Caco-2 (cell line): ENCODE results near the gene SPATA31C1. TPM values are rescaled to one million over a fixed set of nuclear protein-coding genes. Genes with fewer than 3 reads are reported as not detected.

Experiments used
- BruUV-seq: library from RNA; stranded (reverse); fragments of 400-500 nt; replicated peaks from 2 replicates; lab custom pipeline; 2021; lab: Mats Ljungman, UMichigan
- CTCF ChIA-PET: fragments of 300-600 bp; sonication (Branson Sonifier 250); formaldehyde crosslinking; loops from one replicate; lab custom pipeline; 2022; ENCODE audit warnings: antibody characterized with exemption; lab: Charles Lee
- POLR2A ChIA-PET: fragments of 300-600 bp; sonication (Branson Sonifier 250); formaldehyde crosslinking; loops from one replicate; lab custom pipeline; 2022; ENCODE audit warnings: antibody characterized with exemption; lab: Charles Lee
- DNase-seq, 2 experiments: peaks; one replicate each; pipeline versions ENCODE4 v3.0.0 to v3.0.0-alpha.2; 2020 to 2022
- H3K27me3 ChIP-seq: replicated peaks from 2 replicates; pipeline ENCODE4 v1.6.0; 2011; ENCODE audit warnings: low read length; ENCODE audit not compliant: control insufficient read depth, insufficient read depth
- H3K36me3 ChIP-seq: 2 replicates; pipeline ENCODE4 v1.5.1; 2011; ENCODE audit warnings: low read length; ENCODE audit not compliant: control insufficient read depth, insufficient read depth
- H3K4me1 ChIP-seq: fragments of 250-450 bp; sonication (Bioruptor Pico); 2 replicates; pipeline ENCODE4 v1.5.1; 2020; ENCODE audit warnings: mild to moderate bottlenecking
- H3K4me3 ChIP-seq: 2 replicates; pipeline ENCODE4 v1.5.1; 2011; ENCODE audit warnings: low read depth, mild to moderate bottlenecking, control low read depth, low read length
- H3K9me3 ChIP-seq: fragments of 250-450 bp; sonication (Bioruptor Pico); 2 replicates; pipeline ENCODE4 v1.5.1; 2020; ENCODE audit warnings: mild to moderate bottlenecking, moderate library complexity
- H3K27ac Mint-ChIP-seq: one replicate; pipeline ENCODE4 v1.8.0; 2022; ENCODE audit warnings: mixed read lengths; ENCODE audit not compliant: unreplicated experiment
- H3K27me3 Mint-ChIP-seq: one replicate; pipeline ENCODE4 v1.8.0; 2022; ENCODE audit warnings: mixed read lengths; ENCODE audit not compliant: insufficient read depth, unreplicated experiment
- H3K36me3 Mint-ChIP-seq: one replicate; pipeline ENCODE4 v1.8.0; 2022; ENCODE audit warnings: mild to moderate bottlenecking, mixed read lengths; ENCODE audit not compliant: insufficient read depth, unreplicated experiment
- H3K4me1 Mint-ChIP-seq: one replicate; pipeline ENCODE4 v1.8.0; 2022; ENCODE audit warnings: low read depth, mixed read lengths; ENCODE audit not compliant: unreplicated experiment
- H3K4me3 Mint-ChIP-seq: one replicate; pipeline ENCODE4 v1.8.0; 2022; ENCODE audit warnings: mild to moderate bottlenecking, moderate library complexity, mixed read lengths; ENCODE audit not compliant: unreplicated experiment
- H3K9me3 Mint-ChIP-seq: one replicate; pipeline ENCODE4 v1.8.0; 2022; ENCODE audit warnings: mixed read lengths; ENCODE audit not compliant: unreplicated experiment
- CTCF ChIP-seq, 2 experiments: fragments of 200-600 bp in 1 of 2; IDR thresholded peaks; 1 replicate in 1 of 2; 2 replicates in 1 of 2; pipeline versions ENCODE4 v1.5.1 to v1.8.0; 2011 to 2022; ENCODE audit warnings: antibody characterized with exemption in 1 of 2, control low read depth in 1 of 2, inconsistent platforms in 1 of 2, low read depth in 1 of 2, low read length in 1 of 2, mild to moderate bottlenecking in 1 of 2, moderate library complexity in 1 of 2; ENCODE audit not compliant: insufficient read depth in 1 of 2, severe bottlenecking in 1 of 2, unreplicated experiment in 1 of 2
- intact Hi-C: fragments of 100-400 bp; cut with micrococcal nuclease; formaldehyde crosslinking; loops from one replicate; pipeline ENCODE4 v1.10.0; 2022; ENCODE audit not compliant: unreplicated experiment
- total RNA-seq: library from RNA; stranded (reverse); gene quantifications from 2 replicates; pipeline ENCODE4 v1.2.3, GENCODE V29; 2022

Gene SPATA31C1
- total RNA-seq, 1 experiment from 2014 or later: not detected

DNA sequence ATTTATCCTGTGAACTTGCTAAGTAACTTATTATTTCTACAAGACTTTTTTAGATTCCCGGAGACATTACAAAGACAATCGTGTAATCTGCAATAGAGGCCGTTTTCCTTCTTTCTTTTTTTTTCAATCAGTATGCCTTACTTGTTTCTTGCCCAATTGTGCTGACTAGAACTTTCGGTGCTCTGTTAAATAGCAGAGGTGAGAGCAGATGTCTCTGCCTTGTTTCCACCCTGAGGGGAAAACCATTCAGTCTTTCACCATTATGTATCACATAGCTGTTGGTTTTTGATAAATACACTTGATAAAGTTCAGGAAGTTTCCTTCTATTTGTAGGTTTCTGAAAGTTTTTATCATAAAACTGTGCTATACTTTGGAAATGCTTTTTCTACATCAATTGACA lies 24.8 kb upstream of the SPATA31C1 start:
- H3K9me3 Mint-ChIP-seq: no peaks in the 10 kb centered on the region
- no peaks in the 10 kb centered on the region for H3K27me3 Mint-ChIP-seq
- BruUV-seq: no TSS peak
- H3K36me3 Mint-ChIP-seq: no peaks in the 10 kb centered on the region
- intact Hi-C loops: no loop called here
- POLR2A ChIA-PET: no interaction called here
- no peaks in the 10 kb centered on the region for H3K36me3 ChIP-seq
- H3K4me1 Mint-ChIP-seq: no peaks in the 10 kb centered on the region
- CTCF ChIA-PET: no interaction called here
- H3K4me1 ChIP-seq: no peaks in the 10 kb centered on the region
- no peaks in the 10 kb centered on the region for H3K9me3 ChIP-seq
- TF ChIP-seq CTCF (IDR thresholded peaks at IDR 0.05; ENCODE audit: insufficient read depth in 1 of 2, low read depth in 1 of 2, low read length in 1 of 2, severe bottlenecking in 1 of 2, unreplicated experiment in 1 of 2): no peak
- no peak overlapping the region for H3K4me3 Mint-ChIP-seq
- DNase-seq: no peak
- H3K27me3 ChIP-seq: no peaks in the 10 kb centered on the region
- H3K4me3 ChIP-seq: no peak overlapping the region
- H3K27ac Mint-ChIP-seq: no peak overlapping the region

GRCh38 chr9:87894998-87895625 lies 22.6 kb upstream of the SPATA31C1 start:
- Mint-ChIP-seq H3K4me3 (no peak overlapping the region), H3K9me3 (no peaks in the 10 kb centered on the region), H3K27me3 (no peaks in the 10 kb centered on the region), H3K4me1 (no peaks in the 10 kb centered on the region), H3K27ac (no peak overlapping the region), H3K36me3 (no peaks in the 10 kb centered on the region)
- ChIA-PET POLR2A (no interaction called here), CTCF (no interaction called here)
- no TSS peak for BruUV-seq
- DNase-seq: peak in 1 of 2 experiments; percentile 17
- peak in 1 of 2 experiments; percentile 12 for TF ChIP-seq CTCF (IDR thresholded peaks at IDR 0.05; ENCODE audit: insufficient read depth in 1 of 2, low read depth in 1 of 2, low read length in 1 of 2, severe bottlenecking in 1 of 2, unreplicated experiment in 1 of 2)
- no peak overlapping the region for H3K4me3 ChIP-seq
- H3K4me1 ChIP-seq: no peaks in the 10 kb centered on the region
- no peaks in the 10 kb centered on the region for H3K27me3 ChIP-seq
- no peaks in the 10 kb centered on the region for H3K9me3 ChIP-seq
- H3K36me3 ChIP-seq: no peaks in the 10 kb centered on the region
- intact Hi-C loops: no loop called here

GRCh38 chr9:87896891-87897290 lies 20.9 kb upstream of the SPATA31C1 start:
- POLR2A ChIA-PET: no interaction called here
- H3K27ac Mint-ChIP-seq: no peak overlapping the region
- BruUV-seq: no TSS peak
- no peaks in the 10 kb centered on the region for H3K36me3 Mint-ChIP-seq
- Histone ChIP-seq H3K4me3 (no peak overlapping the region), H3K36me3 (no peaks in the 10 kb centered on the region), H3K4me1 (no peaks in the 10 kb centered on the region), H3K9me3 (no peaks in the 10 kb centered on the region), H3K27me3 (no peaks in the 10 kb centered on the region)
- no peak for DNase-seq
- H3K4me1 Mint-ChIP-seq: no peaks in the 10 kb centered on the region
- H3K4me3 Mint-ChIP-seq: no peak overlapping the region
- H3K9me3 Mint-ChIP-seq: peaks cover 10% of the 10 kb centered on the region
- CTCF ChIA-PET: no interaction called here
- intact Hi-C loops: no loop called here
- TF ChIP-seq CTCF (IDR thresholded peaks at IDR 0.05; ENCODE audit: insufficient read depth in 1 of 2, low read depth in 1 of 2, low read length in 1 of 2, severe bottlenecking in 1 of 2, unreplicated experiment in 1 of 2): no peak
- no peaks in the 10 kb centered on the region for H3K27me3 Mint-ChIP-seq
